ENCODE data around the gene ZNF761.
"Not testable (repeated sequence)": the region's sequence is repeated elsewhere in the genome, so short reads cannot be mapped to it uniquely, and the experiment has no call there.

ZNF761 gene

GRCh38 chr19:53475470-53475869 lies 43.7 kb downstream of the ZNF761 start:
- Histone ChIP-seq H3K9me3 (ENCODE audit: control insufficient read depth, low read length) (peaks cover 22% of the 10 kb centered on the region), H3K36me3 (ENCODE audit: control insufficient read depth, insufficient read depth, low read length) (peaks cover 41% of the 10 kb centered on the region)
- H3K27ac ChIP-seq (ENCODE audit: insufficient read depth, low read length, poor library complexity, severe bottlenecking); H3K27me3 ChIP-seq (replicated peaks; ENCODE audit: control insufficient read depth, insufficient read depth, low read length, poor library complexity, severe bottlenecking); H3K4me1 ChIP-seq (ENCODE audit: control insufficient read depth, insufficient read depth, low read length, poor library complexity, severe bottlenecking); DNase-seq; H3K4me3 ChIP-seq (ENCODE audit: insufficient read depth, low read depth, low read length, poor library complexity, severe bottlenecking): not testable (repeated sequence)

DNA sequence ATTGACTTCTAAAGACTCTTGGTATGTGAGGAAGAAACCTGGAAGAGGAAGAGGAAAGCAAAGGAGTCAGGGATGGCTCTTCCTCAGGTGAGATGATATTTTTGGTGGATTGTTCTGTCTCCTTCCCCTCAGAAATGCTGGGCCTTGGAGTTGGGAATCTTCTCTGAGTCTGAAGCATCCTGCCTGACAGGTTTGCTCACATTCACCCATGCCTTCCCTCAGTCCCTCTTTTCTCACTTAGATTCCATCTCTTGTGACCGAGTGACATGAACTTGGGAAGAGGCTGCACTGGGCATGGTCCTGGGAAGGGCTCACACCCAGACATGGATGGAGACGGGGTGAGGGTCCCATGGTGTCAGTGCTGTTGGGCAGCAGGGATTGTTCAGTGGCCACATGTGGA lies 52.0 kb downstream of the ZNF761 start:
- H3K36me3 ChIP-seq (ENCODE audit: control insufficient read depth, insufficient read depth, low read length), result peaks cover 51% of the 10 kb centered on the region

GRCh38 chr19:53485046-53486004 lies 53.5 kb downstream of the ZNF761 start:
- Histone ChIP-seq H3K4me3 (ENCODE audit: insufficient read depth, low read depth, low read length, poor library complexity, severe bottlenecking) (no peak overlapping the region), H3K27ac (ENCODE audit: insufficient read depth, low read length, poor library complexity, severe bottlenecking) (no peak overlapping the region), H3K27me3 (replicated peaks; ENCODE audit: control insufficient read depth, insufficient read depth, low read length, poor library complexity, severe bottlenecking) (no peaks in the 10 kb centered on the region), H3K9me3 (ENCODE audit: control insufficient read depth, low read length) (peaks cover 38% of the 10 kb centered on the region), H3K36me3 (ENCODE audit: control insufficient read depth, insufficient read depth, low read length) (peaks cover 60% of the 10 kb centered on the region), H3K4me1 (ENCODE audit: control insufficient read depth, insufficient read depth, low read length, poor library complexity, severe bottlenecking) (no peaks in the 10 kb centered on the region)
- no peak for DNase-seq

More for the DNA sequence above, 52.0 kb downstream of the ZNF761 start:
- H3K4me1 ChIP-seq (ENCODE audit: control insufficient read depth, insufficient read depth, low read length, poor library complexity, severe bottlenecking); H3K4me3 ChIP-seq (ENCODE audit: insufficient read depth, low read depth, low read length, poor library complexity, severe bottlenecking); H3K27me3 ChIP-seq (replicated peaks; ENCODE audit: control insufficient read depth, insufficient read depth, low read length, poor library complexity, severe bottlenecking); DNase-seq; H3K27ac ChIP-seq (ENCODE audit: insufficient read depth, low read length, poor library complexity, severe bottlenecking): not testable (repeated sequence)
- peaks cover 27% of the 10 kb centered on the region for H3K9me3 ChIP-seq (ENCODE audit: control insufficient read depth, low read length)

DNA sequence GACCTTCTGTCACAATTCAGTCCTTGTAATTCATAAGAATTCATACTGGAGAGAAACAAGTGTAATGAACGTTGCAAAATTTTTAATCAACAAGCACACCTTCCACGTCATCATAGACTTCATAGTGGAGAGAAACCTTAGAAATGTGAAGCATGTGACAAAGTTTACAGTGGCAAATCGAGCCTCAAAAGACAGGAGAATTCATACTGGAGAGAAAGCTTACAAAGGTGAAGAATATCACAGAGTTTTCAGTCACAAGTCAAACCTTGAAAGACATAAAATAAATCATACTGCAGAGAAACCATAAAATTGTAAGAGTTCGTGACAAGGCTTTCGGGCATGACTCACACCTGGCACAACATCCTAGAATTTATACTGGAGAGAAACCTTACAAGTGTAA lies 60.4 kb downstream of the ZNF761 start:
- no peaks in the 10 kb centered on the region for H3K27me3 ChIP-seq (replicated peaks; ENCODE audit: control insufficient read depth, insufficient read depth, low read length, poor library complexity, severe bottlenecking)
- H3K9me3 ChIP-seq (ENCODE audit: control insufficient read depth, low read length), result peaks cover 49% of the 10 kb centered on the region
- no peak overlapping the region for H3K27ac ChIP-seq (ENCODE audit: insufficient read depth, low read length, poor library complexity, severe bottlenecking)
- no peak overlapping the region for H3K4me3 ChIP-seq (ENCODE audit: insufficient read depth, low read depth, low read length, poor library complexity, severe bottlenecking)
- DNase-seq, result no peak
- H3K36me3 ChIP-seq (ENCODE audit: control insufficient read depth, insufficient read depth, low read length), result peaks cover 42% of the 10 kb centered on the region
- H3K4me1 ChIP-seq (ENCODE audit: control insufficient read depth, insufficient read depth, low read length, poor library complexity, severe bottlenecking), result no peaks in the 10 kb centered on the region

DNA sequence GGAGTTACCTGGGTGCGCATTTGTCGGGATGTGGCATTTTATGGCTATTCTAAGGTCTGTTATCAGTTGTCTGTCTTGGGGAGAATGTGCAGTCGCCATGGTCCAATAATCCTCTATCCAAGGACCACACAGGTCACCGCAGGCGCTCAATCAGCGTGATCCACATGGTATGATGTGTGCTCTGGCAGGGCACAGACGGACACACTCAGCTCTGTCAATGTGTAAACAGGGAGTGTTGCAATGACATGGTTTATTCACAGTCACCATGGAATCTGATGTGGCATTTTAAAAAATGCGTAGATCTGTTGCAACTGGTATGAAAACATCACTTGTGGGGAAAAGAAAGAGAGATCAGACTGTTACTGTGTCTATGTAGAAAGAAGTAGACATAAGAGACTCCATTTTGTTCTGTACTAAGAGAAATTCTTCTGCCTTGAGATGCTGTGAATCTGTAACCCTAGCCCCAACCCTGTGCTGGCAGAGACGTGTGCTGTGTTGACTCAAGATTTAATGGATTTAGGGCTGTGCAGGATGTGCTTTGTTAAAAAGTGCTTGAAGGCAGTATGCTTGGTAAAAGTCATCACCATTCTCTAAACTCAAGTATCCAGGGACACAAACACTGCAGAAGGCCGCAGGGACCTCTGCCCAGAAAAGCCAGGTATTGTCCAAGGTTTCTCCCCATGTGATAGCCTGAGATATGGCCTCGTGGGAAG lies 65.7 kb downstream of the ZNF761 start:
- H3K4me1 ChIP-seq (ENCODE audit: control insufficient read depth, insufficient read depth, low read length, poor library complexity, severe bottlenecking); H3K27ac ChIP-seq (ENCODE audit: insufficient read depth, low read length, poor library complexity, severe bottlenecking); H3K36me3 ChIP-seq (ENCODE audit: control insufficient read depth, insufficient read depth, low read length); DNase-seq; H3K27me3 ChIP-seq (replicated peaks; ENCODE audit: control insufficient read depth, insufficient read depth, low read length, poor library complexity, severe bottlenecking); H3K4me3 ChIP-seq (ENCODE audit: insufficient read depth, low read depth, low read length, poor library complexity, severe bottlenecking): not testable (repeated sequence)
- peaks cover 12% of the 10 kb centered on the region for H3K9me3 ChIP-seq (ENCODE audit: control insufficient read depth, low read length)

DNA sequence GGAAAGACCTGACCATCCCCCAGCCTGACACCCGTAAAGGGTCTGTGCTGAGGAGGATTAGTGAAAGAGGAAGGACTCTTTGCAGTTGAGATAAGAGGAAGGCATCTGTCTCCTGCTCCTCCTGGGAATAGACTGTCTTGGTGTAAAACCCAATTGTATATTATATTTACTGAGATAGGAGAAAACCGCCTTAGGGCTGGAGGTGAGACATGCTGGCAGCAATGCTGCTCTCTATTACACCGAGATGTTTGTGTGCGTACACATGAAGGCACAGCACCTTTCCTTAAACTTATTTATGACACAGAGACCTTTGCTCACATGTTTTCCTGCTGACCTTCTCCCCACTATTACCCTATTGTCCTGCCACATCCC lies 66.2 kb downstream of the ZNF761 start:
- not testable (repeated sequence) for H3K4me3 ChIP-seq (ENCODE audit: insufficient read depth, low read depth, low read length, poor library complexity, severe bottlenecking); H3K27me3 ChIP-seq (replicated peaks; ENCODE audit: control insufficient read depth, insufficient read depth, low read length, poor library complexity, severe bottlenecking); H3K4me1 ChIP-seq (ENCODE audit: control insufficient read depth, insufficient read depth, low read length, poor library complexity, severe bottlenecking); H3K27ac ChIP-seq (ENCODE audit: insufficient read depth, low read length, poor library complexity, severe bottlenecking); DNase-seq; H3K36me3 ChIP-seq (ENCODE audit: control insufficient read depth, insufficient read depth, low read length)
- H3K9me3 ChIP-seq (ENCODE audit: control insufficient read depth, low read length), result peaks cover 12% of the 10 kb centered on the region

- not testable (repeated sequence) for DNase-seq; H3K36me3 ChIP-seq (ENCODE audit: control insufficient read depth, insufficient read depth, low read length); H3K27ac ChIP-seq (ENCODE audit: insufficient read depth, low read length, poor library complexity, severe bottlenecking); H3K9me3 ChIP-seq (ENCODE audit: control insufficient read depth, low read length); H3K4me1 ChIP-seq (ENCODE audit: control insufficient read depth, insufficient read depth, low read length, poor library complexity, severe bottlenecking); H3K4me3 ChIP-seq (ENCODE audit: insufficient read depth, low read depth, low read length, poor library complexity, severe bottlenecking); H3K27me3 ChIP-seq (replicated peaks; ENCODE audit: control insufficient read depth, insufficient read depth, low read length, poor library complexity, severe bottlenecking)
These were observed 71.4 kb downstream of the ZNF761 start for GRCh38 chr19:53503151-53503550.

DNA sequence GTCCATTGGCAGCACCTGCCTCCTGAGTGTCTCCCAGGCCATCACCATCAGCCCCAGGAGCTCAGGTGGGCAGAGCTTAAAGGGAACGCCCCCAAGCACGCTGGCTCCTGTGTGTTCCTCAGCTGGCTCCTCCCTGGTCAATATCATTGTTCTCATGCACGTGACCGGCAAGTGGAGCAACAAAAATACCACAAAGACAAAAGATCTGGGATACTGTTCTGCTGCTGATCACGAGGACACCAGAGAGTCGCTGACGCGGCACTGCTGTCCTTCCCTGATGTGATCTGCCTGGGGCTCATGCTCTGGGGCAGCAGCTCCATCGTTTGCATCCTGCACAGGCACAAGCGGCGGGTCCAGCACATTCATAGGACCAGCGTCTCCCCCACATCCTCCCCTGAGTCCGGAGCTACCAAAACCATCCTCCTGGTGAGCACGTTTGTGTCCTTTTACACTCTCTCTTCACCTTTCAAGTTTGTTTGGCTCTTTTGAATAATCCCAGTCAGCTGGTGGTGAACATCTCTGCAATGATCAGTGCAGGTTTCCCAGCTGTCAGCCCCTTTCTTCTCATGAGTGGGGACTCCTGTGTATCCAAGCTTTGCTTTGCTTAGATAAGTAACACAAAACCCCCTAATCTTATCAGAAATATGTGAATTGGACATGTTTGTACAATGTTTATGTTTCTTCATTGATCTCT lies 72.0 kb downstream of the ZNF761 start:
- H3K4me1 ChIP-seq (ENCODE audit: control insufficient read depth, insufficient read depth, low read length, poor library complexity, severe bottlenecking); H3K27ac ChIP-seq (ENCODE audit: insufficient read depth, low read length, poor library complexity, severe bottlenecking); H3K27me3 ChIP-seq (replicated peaks; ENCODE audit: control insufficient read depth, insufficient read depth, low read length, poor library complexity, severe bottlenecking); H3K9me3 ChIP-seq (ENCODE audit: control insufficient read depth, low read length); H3K36me3 ChIP-seq (ENCODE audit: control insufficient read depth, insufficient read depth, low read length); DNase-seq; H3K4me3 ChIP-seq (ENCODE audit: insufficient read depth, low read depth, low read length, poor library complexity, severe bottlenecking): not testable (repeated sequence)

- not testable (repeated sequence) for H3K27ac ChIP-seq (ENCODE audit: insufficient read depth, low read length, poor library complexity, severe bottlenecking); H3K4me1 ChIP-seq (ENCODE audit: control insufficient read depth, insufficient read depth, low read length, poor library complexity, severe bottlenecking); DNase-seq; H3K4me3 ChIP-seq (ENCODE audit: insufficient read depth, low read depth, low read length, poor library complexity, severe bottlenecking); H3K36me3 ChIP-seq (ENCODE audit: control insufficient read depth, insufficient read depth, low read length); H3K27me3 ChIP-seq (replicated peaks; ENCODE audit: control insufficient read depth, insufficient read depth, low read length, poor library complexity, severe bottlenecking); H3K9me3 ChIP-seq (ENCODE audit: control insufficient read depth, low read length)
These were observed 72.5 kb downstream of the ZNF761 start for GRCh38 chr19:53504365-53504703.

GRCh38 chr19:53504885-53505284 lies 73.1 kb downstream of the ZNF761 start:
- Histone ChIP-seq H3K27me3 (replicated peaks; ENCODE audit: control insufficient read depth, insufficient read depth, low read length, poor library complexity, severe bottlenecking) (no peaks in the 10 kb centered on the region), H3K4me3 (ENCODE audit: insufficient read depth, low read depth, low read length, poor library complexity, severe bottlenecking) (no peak overlapping the region), H3K36me3 (ENCODE audit: control insufficient read depth, insufficient read depth, low read length) (no peaks in the 10 kb centered on the region), H3K27ac (ENCODE audit: insufficient read depth, low read length, poor library complexity, severe bottlenecking) (no peak overlapping the region), H3K4me1 (ENCODE audit: control insufficient read depth, insufficient read depth, low read length, poor library complexity, severe bottlenecking) (no peaks in the 10 kb centered on the region), H3K9me3 (ENCODE audit: control insufficient read depth, low read length) (no peaks in the 10 kb centered on the region)
- DNase-seq, result no peak
